GM12878 (cell line): ENCODE measurements around the gene RNF169. TPM values are rescaled to one million over a fixed set of nuclear protein-coding genes. Genes with fewer than 3 reads are reported as not detected.

Experiments
- ATAC-seq: fragments of 200-7000 bp; cut with Tn5 transposase; 3 replicates; pipeline ENCODE4 v1.9.1; 2020; ENCODE audit warnings: mild to moderate bottlenecking, moderate library complexity
- BruUV-seq: library from RNA; stranded (reverse); fragments of 400-500 nt; replicated peaks from 2 replicates; lab custom pipeline; 2021; lab: Mats Ljungman, UMichigan
- CTCF ChIA-PET: fragments of 300-600 bp; sonication (Branson Sonifier 250); formaldehyde crosslinking; extraction: SDS; loops from one replicate; lab custom pipeline; 2021; ENCODE audit warnings: inconsistent platforms; lab: Yijun Ruan, JAX
- POLR2A ChIA-PET: fragments of 350-600 bp; formaldehyde crosslinking; extraction: SDS; loops from one replicate; lab custom pipeline; 2021; ENCODE audit warnings: inconsistent platforms; lab: Charles Lee
- RAD21 ChIA-PET: fragments of 300-600 bp; sonication (Branson Sonifier 250); formaldehyde crosslinking; loops from one replicate; lab custom pipeline; 2023; ENCODE audit warnings: antibody characterized with exemption; ENCODE audit not compliant: unreplicated experiment; lab: Charles Lee
- SMC1A ChIA-PET: fragments of 300-600 bp; sonication (Branson Sonifier 250); formaldehyde crosslinking; loops from one replicate; lab custom pipeline; 2023; ENCODE audit not compliant: unreplicated experiment, uncharacterized antibody; lab: Charles Lee
- DNase-seq: peaks from one replicate; pipeline ENCODE4 v3.0.0-alpha.2; 2011; ENCODE audit warnings: low read depth, low spot score
- FAIRE-seq: peaks from 3 replicates; lab custom pipeline; 2011; peaks lifted over from hg19 to GRCh38; lab: Jason Lieb, UNC
- H2AFZ ChIP-seq: 2 replicates; pipeline ENCODE4 v1.6.0; 2011; ENCODE audit warnings: low read depth, low read length, control low read depth; ENCODE audit not compliant: control insufficient read depth
- H3K27ac ChIP-seq: 2 replicates; pipeline ENCODE4 v1.5.1; 2011; ENCODE audit warnings: control low read depth; ENCODE audit not compliant: control insufficient read depth, insufficient read depth
- H3K27me3 ChIP-seq, 2 experiments: replicated peaks in 1 of 2; 2 replicates each; pipeline versions ENCODE4 v1.6.0 to v1.6.1; 2011; ENCODE audit warnings: low read length in 1 of 2; ENCODE audit not compliant: control insufficient read depth in 2 of 2, insufficient read depth in 2 of 2
- H3K36me3 ChIP-seq, 2 experiments: 2 replicates each; pipeline ENCODE4 v1.5.1; 2011; ENCODE audit warnings: low read length in 1 of 2; ENCODE audit not compliant: control insufficient read depth in 2 of 2, insufficient read depth in 2 of 2
- H3K4me1 ChIP-seq: 2 replicates; pipeline ENCODE4 v1.6.1; 2011; ENCODE audit warnings: mild to moderate bottlenecking, low read length, moderate library complexity, mixed read lengths; ENCODE audit not compliant: control insufficient read depth, insufficient read depth
- H3K4me2 ChIP-seq: 2 replicates; pipeline ENCODE4 v1.6.0; 2011; ENCODE audit warnings: control low read depth; ENCODE audit not compliant: control insufficient read depth, insufficient read depth
- H3K4me3 ChIP-seq: fragments of 200-600 bp; sonication (generic); 2 replicates; pipeline ENCODE4 v1.5.1; 2016
- H3K79me2 ChIP-seq: 2 replicates; pipeline ENCODE4 v1.6.0; 2011; ENCODE audit warnings: low read length; ENCODE audit not compliant: control insufficient read depth, insufficient read depth
- H3K9ac ChIP-seq: 2 replicates; pipeline ENCODE4 v1.8.0; 2011; ENCODE audit warnings: low read length, control low read depth, mixed read lengths; ENCODE audit not compliant: control insufficient read depth, insufficient read depth
- H3K9me3 ChIP-seq: replicated peaks from 3 replicates; pipeline ENCODE4 v1.5.1; 2011; ENCODE audit warnings: mild to moderate bottlenecking, low read length; ENCODE audit not compliant: control insufficient read depth, insufficient read depth
- H4K20me1 ChIP-seq: 2 replicates; pipeline ENCODE4 v1.6.0; 2011; ENCODE audit not compliant: control insufficient read depth, insufficient read depth
- BCL11A ChIP-seq: IDR thresholded peaks from 2 replicates; pipeline ENCODE4 v1.6.1; 2011; ENCODE audit warnings: low read depth, low read length
- HCFC1 ChIP-seq: fragments of 150-350 bp; IDR thresholded peaks from 2 replicates; pipeline ENCODE4 v1.6.1; 2014; ENCODE audit warnings: low read length
- HDAC6 ChIP-seq: fragments of 200-600 bp; sonication (generic); IDR thresholded peaks from one replicate; pipeline ENCODE4 v1.8.0; 2017; ENCODE audit warnings: antibody characterized with exemption; ENCODE audit not compliant: unreplicated experiment
- KAT2A ChIP-seq: conservative IDR thresholded peaks from 2 replicates; pipeline ENCODE4 v1.6.1; 2011; ENCODE audit warnings: low read depth, low read length; ENCODE audit not compliant: control insufficient read depth
- KDM1A ChIP-seq: fragments of 200-600 bp; sonication (generic); IDR thresholded peaks from 2 replicates; pipeline ENCODE4 v1.6.1; 2016; ENCODE audit warnings: borderline replicate concordance
- MLLT1 ChIP-seq: fragments of 450-650 bp; IDR thresholded peaks from 2 replicates; pipeline ENCODE4 v1.6.1; 2016; ENCODE audit warnings: mild to moderate bottlenecking
- NBN ChIP-seq: fragments of 450-650 bp; IDR thresholded peaks from 2 replicates; pipeline ENCODE4 v1.6.1; 2016
- PML ChIP-seq: IDR thresholded peaks from 2 replicates; pipeline ENCODE4 v1.6.1; 2012; ENCODE audit warnings: low read length, inconsistent platforms
- RFX5 ChIP-seq: IDR thresholded peaks from 2 replicates; pipeline ENCODE4 v1.6.1; 2011; ENCODE audit warnings: low read depth, low read length, improper control_type of control experiment
- ZNF384 ChIP-seq: IDR thresholded peaks from 2 replicates; pipeline ENCODE4 v1.6.1; 2012; ENCODE audit warnings: low read depth, mild to moderate bottlenecking, low read length, improper control_type of control experiment, borderline replicate concordance
- in situ Hi-C: fragments of 300-500 bp; cut with MboI; formaldehyde crosslinking; loops from 9 replicates; pipeline ENCODE4 v1.14.3; 2018; ENCODE audit warnings: mixed read lengths
- intact Hi-C: fragments of 100-400 bp; cut with micrococcal nuclease; formaldehyde crosslinking; loops from one replicate; pipeline ENCODE4 v1.14.2; 2022; ENCODE audit not compliant: unreplicated experiment
- polyA plus RNA-seq, 11 experiments: library from polyadenylated mRNA; depleted of rRNA in 4 of 11; unstranded in 6 of 11; stranded (reverse) in 5 of 11; fragments of >200 nt; fragmentation: Nextera tagmentation in 4 of 11; fragmentation: Illumina TruSeq in 1 of 11; extraction: Ambion mirVana in 4 of 11; extraction: Trizol in 1 of 11; gene quantifications; 1 replicate in 1 of 11; 2 replicates in 10 of 11; pipeline versions ENCODE4 v1.2.1 to v1.2.3, GENCODE V29; 2011 to 2016; ENCODE audit warnings: inconsistent platforms in 2 of 11, missing spikeins in 2 of 11, low read depth in 1 of 11
- total RNA-seq, 4 experiments: library from RNA; depleted of rRNA in 3 of 4; stranded (reverse); fragments of >200 nt in 3 of 4; fragmentation: Illumina TruSeq in 1 of 4; extraction: Trizol in 1 of 4; gene quantifications; 2 replicates each; pipeline versions ENCODE4 v1.2.1 to v1.2.3, GENCODE V29; 2013 to 2021
- TF ChIP-seq, protein P1 (sequence below): fragments of 450-650 bp; IDR thresholded peaks from 2 replicates; pipeline ENCODE4 v1.6.1; 2018; ENCODE audit warnings: mild to moderate bottlenecking, low read depth, moderate library complexity; ENCODE audit not compliant: partially characterized antibody

The RNF169 gene
- total and polyA plus RNA-seq, 10 of the 15 experiments (the other 5 are each of a cell fraction or from before 2014, with no cell fraction given), result 0.32 to 13.2 (median 6.4) TPM

DNA sequence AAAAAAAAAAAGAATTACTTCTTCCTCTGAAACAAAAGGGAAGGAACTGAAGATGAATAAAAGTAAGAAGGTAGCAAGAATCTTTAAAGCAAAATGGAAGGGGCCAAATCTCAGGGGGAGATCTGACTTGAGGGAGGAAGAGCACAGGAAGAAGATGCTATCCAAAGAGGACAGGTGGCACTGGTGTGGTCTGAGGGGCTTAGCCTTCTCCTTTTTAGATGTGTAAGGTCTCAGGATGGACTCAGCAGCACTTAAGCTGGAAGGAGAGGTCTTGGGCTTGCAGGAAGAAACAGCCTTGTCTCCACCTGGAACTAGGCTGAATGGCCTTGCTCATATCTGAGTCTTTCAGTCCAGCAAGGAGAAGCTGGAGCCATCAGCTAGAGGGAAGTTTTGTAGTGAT is 5.0 kb upstream of the RNF169 start:
- no peaks in the 10 kb centered on the region; the same call in 1 of the 2 replicates for H3K79me2 ChIP-seq
- POLR2A ChIA-PET, result interaction anchor here (1.2 kb wide), 1 partner anchor 8 kb away, joined by 9 read pairs; no protein-coding TSS in a partner anchor
- H3K9me3 ChIP-seq, result no peaks in the 10 kb centered on the region
- intact Hi-C loops, result no loop called here
- H4K20me1 ChIP-seq, result no peaks in the 10 kb centered on the region
- RAD21 ChIA-PET, result no interaction called here
- H3K4me3 ChIP-seq, result no peak overlapping the region
- SMC1A ChIA-PET, result no interaction called here
- in situ Hi-C loops, result no loop called here
- TF ChIP-seq HDAC6 (no peak), ZNF384 (no peak), NBN (no peak), KDM1A (no peak), KAT2A (no peak), HCFC1 (no peak), MLLT1 (no peak), PML (no peak), RFX5 (no peak), BCL11A (no peak)
- TF ChIP-seq, protein P1, sequence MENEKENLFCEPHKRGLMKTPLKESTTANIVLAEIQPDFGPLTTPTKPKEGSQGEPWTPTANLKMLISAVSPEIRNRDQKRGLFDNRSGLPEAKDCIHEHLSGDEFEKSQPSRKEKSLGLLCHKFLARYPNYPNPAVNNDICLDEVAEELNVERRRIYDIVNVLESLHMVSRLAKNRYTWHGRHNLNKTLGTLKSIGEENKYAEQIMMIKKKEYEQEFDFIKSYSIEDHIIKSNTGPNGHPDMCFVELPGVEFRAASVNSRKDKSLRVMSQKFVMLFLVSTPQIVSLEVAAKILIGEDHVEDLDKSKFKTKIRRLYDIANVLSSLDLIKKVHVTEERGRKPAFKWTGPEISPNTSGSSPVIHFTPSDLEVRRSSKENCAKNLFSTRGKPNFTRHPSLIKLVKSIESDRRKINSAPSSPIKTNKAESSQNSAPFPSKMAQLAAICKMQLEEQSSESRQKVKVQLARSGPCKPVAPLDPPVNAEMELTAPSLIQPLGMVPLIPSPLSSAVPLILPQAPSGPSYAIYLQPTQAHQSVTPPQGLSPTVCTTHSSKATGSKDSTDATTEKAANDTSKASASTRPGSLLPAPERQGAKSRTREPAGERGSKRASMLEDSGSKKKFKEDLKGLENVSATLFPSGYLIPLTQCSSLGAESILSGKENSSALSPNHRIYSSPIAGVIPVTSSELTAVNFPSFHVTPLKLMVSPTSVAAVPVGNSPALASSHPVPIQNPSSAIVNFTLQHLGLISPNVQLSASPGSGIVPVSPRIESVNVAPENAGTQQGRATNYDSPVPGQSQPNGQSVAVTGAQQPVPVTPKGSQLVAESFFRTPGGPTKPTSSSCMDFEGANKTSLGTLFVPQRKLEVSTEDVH, result no peak
- TF ChIP-seq, all 136 proteins: peak for 0
- Histone ChIP-seq H3K9ac (no peak overlapping the region), H3K4me1 (peaks cover 5% of the 10 kb centered on the region), H3K27me3 (peaks cover 0 to 2% of the 10 kb centered on the region in 2 experiments; a peak in 1 of 4 replicates), H3K27ac (no peak overlapping the region), H2AFZ (no peak overlapping the region), H3K4me2 (no peak overlapping the region), H3K36me3 (no peaks in the 10 kb centered on the region)
- ATAC-seq, result no peak
- FAIRE-seq, result no peak
- no TSS peak for BruUV-seq
- CTCF ChIA-PET, result interaction anchor here (1.1 to 2.4 kb wide), 2 partner anchors 17 to 41 kb away, joined by 3 to 7 read pairs; no protein-coding TSS in a partner anchor
- no peak for DNase-seq
